ENCODE data around the gene TRIM69.

GRCh38 chr15:44726136-44726535 lies 10.2 kb upstream of the TRIM69 start:
- TF ChIP-seq CTCF (IDR thresholded peaks at IDR 0.05) (no peak), POLR2A (IDR thresholded peaks at IDR 0.05) (no peak)

Data from heart left ventricle (tissue), 13 donors.